Measurements from ENCODE around the gene ABCB8.

DNA sequence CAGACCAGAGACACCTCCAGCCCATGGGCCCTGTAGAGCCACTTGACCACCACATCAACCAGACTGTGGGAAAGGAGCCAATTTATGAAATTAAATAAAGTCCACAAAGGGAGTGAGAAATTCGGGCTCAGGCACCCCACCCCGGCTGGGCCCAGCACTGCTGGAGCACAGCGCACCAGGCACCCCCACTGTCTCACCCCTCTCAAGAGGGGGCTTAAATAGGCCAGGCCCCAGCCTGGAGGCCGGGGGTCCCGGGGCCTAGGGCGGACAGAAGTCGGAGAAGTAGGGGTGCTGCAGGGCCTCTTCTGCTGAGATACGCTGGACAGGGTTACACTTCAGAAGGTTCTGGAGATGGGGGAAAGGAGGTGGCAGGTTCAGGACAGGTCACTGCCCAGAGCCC lies 25.5 kb downstream of the ABCB8 start:
- TF ChIP-seq, protein P1, sequence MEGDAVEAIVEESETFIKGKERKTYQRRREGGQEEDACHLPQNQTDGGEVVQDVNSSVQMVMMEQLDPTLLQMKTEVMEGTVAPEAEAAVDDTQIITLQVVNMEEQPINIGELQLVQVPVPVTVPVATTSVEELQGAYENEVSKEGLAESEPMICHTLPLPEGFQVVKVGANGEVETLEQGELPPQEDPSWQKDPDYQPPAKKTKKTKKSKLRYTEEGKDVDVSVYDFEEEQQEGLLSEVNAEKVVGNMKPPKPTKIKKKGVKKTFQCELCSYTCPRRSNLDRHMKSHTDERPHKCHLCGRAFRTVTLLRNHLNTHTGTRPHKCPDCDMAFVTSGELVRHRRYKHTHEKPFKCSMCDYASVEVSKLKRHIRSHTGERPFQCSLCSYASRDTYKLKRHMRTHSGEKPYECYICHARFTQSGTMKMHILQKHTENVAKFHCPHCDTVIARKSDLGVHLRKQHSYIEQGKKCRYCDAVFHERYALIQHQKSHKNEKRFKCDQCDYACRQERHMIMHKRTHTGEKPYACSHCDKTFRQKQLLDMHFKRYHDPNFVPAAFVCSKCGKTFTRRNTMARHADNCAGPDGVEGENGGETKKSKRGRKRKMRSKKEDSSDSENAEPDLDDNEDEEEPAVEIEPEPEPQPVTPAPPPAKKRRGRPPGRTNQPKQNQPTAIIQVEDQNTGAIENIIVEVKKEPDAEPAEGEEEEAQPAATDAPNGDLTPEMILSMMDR (IDR thresholded peaks at IDR 0.05; ENCODE audit: control extremely low read depth in 1 of 3, insufficient read depth in 1 of 3, low read depth in 1 of 3, low read length in 3 of 3) = no peak
- TF ChIP-seq POLR2A (IDR thresholded peaks at IDR 0.05; ENCODE audit: control extremely low read depth in 1 of 2, low read depth in 2 of 2, low read length in 2 of 2) = no peak
- TF ChIP-seq POLR2AphosphoS5 (IDR thresholded peaks at IDR 0.05; ENCODE audit: low read depth, low read length) = no peak
- no peak for TF ChIP-seq SAP30 (IDR thresholded peaks at IDR 0.05; ENCODE audit: insufficient read depth, insufficient replicate concordance, low read length)
